Stimulated activated CD8-positive, alpha-beta memory T cell treated with anti-CD3 and anti-CD28 coated beads, Interleukin-7, amount 100 ng/mL, for 24 hours (primary cell): ENCODE results near the gene FERMT1.
"Not testable (repeated sequence)": the region's sequence is repeated elsewhere in the genome, so short reads cannot be mapped to it uniquely, and the experiment has no call there.

Source experiments
- DNase-seq: peaks from one replicate; pipeline ENCODE4 v3.0.0-alpha.2; 2020; ENCODE audit warnings: low read depth

FERMT1 gene

GRCh38 chr20:6116758-6117157, 6.1 kb downstream of the FERMT1 start:
- DNase-seq, result no peak

- DNase-seq, result no peak
Measured at GRCh38 chr20:6115221-6115895, 7.5 kb downstream of the FERMT1 start.

DNA sequence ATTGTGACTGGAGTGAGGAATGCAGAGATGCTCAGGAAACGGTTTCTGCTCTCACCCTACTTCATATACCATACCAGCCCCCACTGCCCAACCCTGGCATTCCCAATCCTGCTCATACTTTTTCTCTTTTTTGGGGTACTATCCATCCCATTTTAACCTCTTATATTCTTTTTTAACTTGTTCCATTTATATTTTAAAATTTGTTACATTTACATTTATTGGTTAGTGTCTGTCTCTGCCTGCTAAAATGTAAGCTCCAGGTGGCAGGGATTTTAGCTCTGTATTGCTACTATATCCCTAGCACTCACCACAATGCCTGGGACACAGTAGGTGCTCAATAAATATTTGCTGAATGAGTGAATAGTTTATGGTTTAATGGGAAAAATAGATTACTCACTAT, 8.1 kb downstream of the FERMT1 start:
- no peak for DNase-seq

DNA sequence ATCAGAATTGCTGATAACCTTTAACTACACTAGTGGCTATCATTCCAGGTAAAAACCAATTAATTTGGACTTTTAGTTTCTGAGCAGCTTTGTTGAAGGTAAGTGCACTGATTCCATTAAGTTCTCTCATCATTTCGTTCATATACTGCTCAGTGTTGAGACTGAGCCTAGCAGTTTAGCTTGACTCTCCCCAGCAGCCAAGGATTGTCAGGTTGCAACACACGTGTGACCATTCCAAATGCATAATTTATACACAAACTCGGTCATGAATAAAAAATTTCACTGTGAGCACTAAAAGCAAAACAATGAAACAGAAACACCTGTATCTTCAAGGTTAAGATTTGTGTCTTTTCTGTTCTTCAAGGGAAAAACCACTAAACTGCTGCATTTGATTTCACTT, 8.9 kb downstream of the FERMT1 start:
- DNase-seq, result no peak

DNA sequence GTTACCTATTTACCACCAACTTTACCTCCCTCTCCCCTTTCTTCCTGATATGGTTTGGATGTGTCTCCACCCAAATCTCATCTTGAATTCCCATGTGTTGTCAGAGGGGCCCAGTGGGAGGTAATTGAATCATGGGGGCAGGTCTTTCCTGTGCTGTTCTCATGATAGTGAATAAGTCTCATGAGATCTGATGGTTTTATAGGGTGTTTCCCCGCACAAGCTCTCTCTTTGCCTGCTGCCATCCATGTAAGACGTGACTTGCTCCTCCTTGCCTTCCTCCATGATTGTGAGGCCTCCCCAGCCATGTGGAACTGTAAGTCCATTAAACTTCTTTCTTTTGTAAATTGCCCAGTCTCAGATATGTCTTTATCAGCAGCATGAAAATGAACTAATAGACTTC, 9.9 kb downstream of the FERMT1 start:
- DNase-seq, result not testable (repeated sequence)

DNA sequence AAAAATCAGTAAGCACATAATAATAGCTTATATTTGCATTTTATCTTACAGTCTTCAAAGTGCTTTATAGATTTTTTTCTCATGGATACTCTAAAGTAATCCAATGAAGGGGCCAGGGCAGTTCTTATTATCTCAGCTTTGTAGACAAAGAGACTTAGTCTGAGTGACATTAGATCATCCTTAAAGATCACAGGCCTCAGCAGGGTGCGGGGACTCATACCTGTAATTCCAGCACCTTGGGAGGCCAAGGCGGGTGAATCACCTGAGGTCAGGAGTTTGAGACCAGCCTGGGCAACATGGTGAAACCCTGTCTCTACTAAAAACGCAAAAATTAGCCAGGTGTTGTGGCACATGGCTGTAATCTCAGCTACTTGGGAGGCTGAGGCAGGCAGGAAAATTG, 14.5 kb downstream of the FERMT1 start:
- no peak for DNase-seq

DNA sequence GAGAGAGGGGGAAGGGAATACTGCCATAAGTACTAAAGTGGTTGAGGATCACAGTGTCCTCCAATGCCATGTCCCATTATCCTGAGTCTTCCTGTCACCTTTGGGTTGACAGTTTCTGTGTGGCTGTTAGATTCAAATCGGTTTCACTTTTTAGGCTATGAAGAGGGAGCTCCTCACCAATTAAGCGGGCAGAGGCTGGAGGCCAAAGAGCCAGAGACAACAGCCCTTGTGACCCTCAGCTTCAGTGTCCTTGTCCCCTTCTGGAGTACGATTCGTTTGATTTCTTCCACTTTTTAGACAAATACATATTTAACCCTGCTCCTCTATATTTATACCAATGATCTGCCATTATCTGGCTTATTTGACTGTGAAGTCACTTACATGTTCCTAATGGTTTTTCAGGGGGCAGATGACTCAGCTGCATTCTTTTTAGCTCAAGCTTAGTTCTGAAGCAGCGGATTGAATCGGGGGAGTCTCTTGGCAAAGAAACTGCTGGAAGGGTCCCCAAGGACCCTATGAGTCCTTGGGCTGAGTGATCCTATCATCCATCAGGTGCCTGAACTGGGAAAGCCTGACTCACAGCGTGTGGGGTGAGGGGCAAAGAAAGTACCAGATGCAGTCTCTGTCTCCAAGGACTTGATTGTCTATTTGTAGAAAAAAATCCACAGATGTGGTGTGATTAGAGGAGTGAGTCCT, 18.2 kb downstream of the FERMT1 start:
- DNase-seq, result no peak

GRCh38 chr20:6103301-6103700, 19.5 kb downstream of the FERMT1 start:
- DNase-seq, result no peak

GRCh38 chr20:6101346-6101745, 21.5 kb downstream of the FERMT1 start:
- DNase-seq, result no peak

DNA sequence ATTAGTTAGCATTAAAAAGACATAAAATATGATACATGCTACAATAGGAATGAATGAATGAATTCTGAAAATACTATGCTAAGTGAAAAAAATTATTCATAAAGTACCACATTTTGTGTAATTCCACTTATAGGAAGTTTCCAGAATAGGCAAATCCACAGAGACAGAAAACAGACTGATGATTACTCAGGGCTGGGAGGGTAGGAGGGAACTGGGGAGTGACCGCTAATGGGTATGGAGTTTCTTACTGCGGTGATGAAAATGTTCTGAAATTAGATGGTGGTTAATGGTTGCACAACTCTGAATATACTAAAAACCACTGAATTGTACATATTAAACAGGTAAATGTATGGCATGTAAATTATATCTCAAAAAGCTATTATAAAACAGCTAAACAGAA, 22.6 kb downstream of the FERMT1 start:
- no peak for DNase-seq

DNA sequence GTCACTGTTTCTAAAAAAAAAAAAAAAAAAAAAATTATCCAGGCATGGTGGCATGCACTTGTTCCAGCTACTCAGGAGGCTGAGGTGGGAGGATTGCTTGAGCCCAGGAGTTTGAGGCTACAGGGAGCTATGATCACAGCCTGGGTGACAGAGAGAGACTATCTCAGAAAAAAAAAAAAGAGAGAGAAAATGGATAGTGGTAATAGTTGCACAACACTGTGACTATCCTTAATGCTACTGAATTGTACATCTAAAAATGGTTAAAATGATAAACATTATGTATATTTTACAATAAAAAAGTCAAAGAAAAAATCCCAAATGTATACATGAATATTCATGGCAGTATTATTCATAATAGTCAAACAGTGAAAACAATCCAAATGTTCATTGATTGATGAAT, 23.0 kb downstream of the FERMT1 start:
- DNase-seq, result no peak

GRCh38 chr20:6095409-6095808, 27.4 kb downstream of the FERMT1 start:
- DNase-seq, result no peak

- DNase-seq, result no peak
Measured at GRCh38 chr20:6094565-6094964, 28.3 kb downstream of the FERMT1 start.

GRCh38 chr20:6094063-6094462, 28.8 kb downstream of the FERMT1 start:
- DNase-seq, result no peak

GRCh38 chr20:6091661-6092060, 31.2 kb downstream of the FERMT1 start:
- DNase-seq, result no peak

DNA sequence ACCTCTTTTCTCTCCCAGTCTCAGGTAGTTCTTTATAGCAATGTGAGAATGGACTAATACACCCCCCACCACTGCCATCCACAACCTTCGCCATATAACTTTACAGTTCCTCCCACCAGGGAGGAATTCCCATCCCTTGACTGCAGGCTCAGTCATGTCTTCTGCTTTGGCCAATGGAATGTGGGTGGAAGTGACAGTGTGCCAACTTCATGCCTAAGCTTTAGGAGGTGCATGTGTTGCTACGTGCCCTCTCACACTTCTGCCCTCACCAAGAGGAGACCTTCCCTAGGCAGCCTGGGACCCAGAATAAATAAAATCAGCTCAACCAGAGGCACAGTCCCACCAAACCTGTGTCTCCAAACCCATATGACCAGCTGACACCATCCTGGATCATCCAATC, 36.0 kb downstream of the FERMT1 start:
- DNase-seq, result no peak

GRCh38 chr20:6083926-6084325, 38.9 kb downstream of the FERMT1 start:
- DNase-seq, result no peak

GRCh38 chr20:6081236-6081635, 41.6 kb downstream of the FERMT1 start:
- no peak for DNase-seq

- no peak for DNase-seq
Measured at GRCh38 chr20:6079016-6079415, 43.8 kb downstream of the FERMT1 start.

DNA sequence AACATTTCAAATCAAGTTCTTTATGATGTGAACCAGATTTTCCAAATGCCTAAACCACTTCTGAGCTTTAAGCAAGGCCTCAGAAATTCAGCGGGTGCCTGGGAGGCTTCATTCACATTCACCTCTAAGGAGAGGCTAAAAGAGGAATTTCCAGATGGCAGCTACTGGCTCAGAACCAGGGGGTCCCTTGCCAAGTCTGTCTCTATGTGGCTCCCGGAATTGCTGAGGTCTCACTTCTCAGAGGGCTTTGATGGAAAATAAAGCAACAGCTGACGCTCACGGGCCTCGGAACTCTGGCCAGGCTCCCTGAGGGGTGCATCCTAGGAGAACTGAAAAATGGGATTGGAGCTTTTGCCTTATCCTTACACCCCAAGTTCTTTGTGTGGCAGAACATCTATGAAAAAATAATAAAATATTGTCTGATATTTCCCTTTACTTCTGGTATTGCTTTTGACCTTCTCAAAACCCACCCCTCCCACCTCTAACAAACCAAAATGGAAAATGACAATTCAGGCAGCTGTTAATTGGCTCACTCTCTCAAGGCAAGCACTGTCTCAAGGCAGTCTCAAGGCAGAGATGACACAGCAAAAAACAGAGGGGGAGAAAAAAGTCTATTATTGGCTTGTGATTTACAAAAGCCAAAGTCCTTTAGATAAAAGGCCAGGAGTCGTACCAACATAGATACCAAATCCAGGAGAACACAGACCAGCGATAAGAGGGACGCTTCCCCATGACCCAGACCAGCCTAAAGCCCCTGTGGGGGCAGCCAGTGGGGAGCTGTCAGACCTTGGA, 47.2 kb downstream of the FERMT1 start:
- DNase-seq, result no peak

- DNase-seq, result no peak
Measured at GRCh38 chr20:6074784-6075183, 48.0 kb downstream of the FERMT1 start.

GRCh38 chr20:6074145-6074561, 48.7 kb downstream of the FERMT1 start:
- no peak for DNase-seq
